Umbilical cord (tissue), 2 donors: Measurements from ENCODE around the gene NDRG2. TPM values are rescaled to one million over a fixed set of nuclear protein-coding genes. Genes with fewer than 3 reads are reported as not detected.
A peak's percentile ranks its signal among the peaks of the same experiment; 100 is the strongest.

ENCODE experiments used
- DNase-seq: peaks from one replicate; pipeline ENCODE4 v3.0.0-alpha.2; 2015; ENCODE audit warnings: low spot score
- total RNA-seq: library from RNA; depleted of rRNA; stranded (reverse); fragments of >200 nt; gene quantifications from one replicate; pipeline ENCODE4 v1.2.3, GENCODE V29; 2014; ENCODE audit warnings: low replicate concordance; ENCODE audit not compliant: insufficient read depth

The NDRG2 gene
- total RNA-seq, result 40.2 TPM

DNA sequence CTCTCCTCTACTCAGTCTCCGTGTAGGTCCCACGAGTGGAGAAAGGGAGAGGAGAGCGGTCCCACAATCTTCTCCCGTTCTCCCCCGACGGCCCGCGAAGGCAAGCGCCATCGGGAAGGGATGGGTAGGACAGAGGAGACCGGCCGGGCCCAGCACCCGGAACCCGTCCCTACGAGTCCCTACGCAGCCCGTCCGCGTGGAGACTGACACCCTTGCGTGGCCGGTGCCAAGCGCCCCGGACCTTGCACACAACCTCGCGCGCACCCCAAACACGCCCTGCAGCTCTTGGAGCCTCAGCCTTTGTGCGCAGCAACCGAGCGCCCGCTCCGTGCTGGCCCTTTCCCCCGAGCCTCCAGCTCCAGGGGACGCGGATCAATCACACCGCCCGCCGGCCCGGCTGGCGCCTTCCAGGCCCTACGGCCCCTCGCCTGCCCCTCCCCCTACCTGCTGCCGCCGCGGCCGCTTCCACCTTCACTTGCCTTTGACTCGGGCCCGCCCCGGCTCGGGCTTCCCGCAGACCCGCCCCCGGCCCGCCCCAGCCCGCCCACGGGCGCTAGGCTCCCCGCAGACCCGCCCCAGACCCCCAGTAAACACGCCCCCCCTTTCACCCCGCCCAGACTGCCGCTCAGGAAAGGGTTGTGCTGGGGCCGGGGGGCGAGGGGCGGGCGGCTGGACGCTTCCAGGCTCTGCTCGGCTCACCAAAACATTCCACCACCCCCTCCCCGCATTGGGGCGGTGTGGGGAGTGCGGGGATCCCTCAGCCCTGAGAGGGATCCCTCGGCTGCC, at the start of gene NDRG2:
Gene NDRG2, minus strand, starts transcription at position 477 of the 786 bp plus-strand sequence. CDS start 1,746 bp downstream, outside the sequence.
- peak; percentile 85 for DNase-seq

DNA sequence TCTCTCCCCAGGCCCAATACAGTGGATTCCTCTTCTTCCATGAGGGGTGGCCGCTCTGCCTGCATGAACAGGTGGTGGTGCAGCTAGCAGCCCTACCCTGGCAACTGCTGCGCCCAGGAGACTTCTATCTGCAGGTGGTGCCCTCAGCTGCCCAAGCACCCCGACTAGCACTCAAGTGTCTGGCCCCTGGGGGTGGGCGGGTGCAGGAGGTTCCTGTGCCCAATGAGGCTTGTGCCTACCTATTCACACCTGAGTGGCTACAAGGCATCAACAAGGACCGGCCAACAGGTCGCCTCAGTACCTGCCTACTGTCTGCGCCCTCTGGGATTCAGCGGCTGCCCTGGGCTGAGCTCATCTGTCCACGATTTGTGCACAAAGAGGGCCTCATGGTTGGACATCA, 49.1 kb upstream of the NDRG2 start:
- no peak for DNase-seq

DNA sequence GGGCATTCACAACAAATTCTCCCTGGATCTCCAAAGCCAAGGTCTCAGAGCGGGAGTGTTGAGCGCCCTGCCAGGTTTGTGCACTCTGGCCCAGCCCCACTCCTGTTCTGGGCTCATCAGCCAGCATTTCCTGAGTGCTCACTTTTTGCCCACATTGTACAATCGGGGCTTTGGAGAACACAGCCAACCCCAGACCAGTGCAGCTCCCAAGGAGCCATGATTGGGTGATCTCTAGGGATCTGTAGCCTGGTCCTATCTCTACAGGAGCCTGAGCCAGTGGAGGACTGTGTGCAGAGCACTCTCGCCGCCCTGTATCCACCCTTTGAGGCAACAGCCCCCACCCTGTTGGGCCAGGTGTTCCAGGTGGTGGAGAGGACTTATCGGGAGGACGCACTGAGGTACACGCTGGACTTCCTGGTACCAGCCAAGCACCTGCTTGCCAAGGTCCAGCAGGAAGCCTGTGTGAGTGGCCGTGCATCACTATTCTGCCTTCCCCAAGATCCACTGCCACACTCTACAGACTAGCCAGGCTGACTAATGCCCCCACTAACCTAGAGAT, 48.0 kb upstream of the NDRG2 start:
- no peak for DNase-seq

DNA sequence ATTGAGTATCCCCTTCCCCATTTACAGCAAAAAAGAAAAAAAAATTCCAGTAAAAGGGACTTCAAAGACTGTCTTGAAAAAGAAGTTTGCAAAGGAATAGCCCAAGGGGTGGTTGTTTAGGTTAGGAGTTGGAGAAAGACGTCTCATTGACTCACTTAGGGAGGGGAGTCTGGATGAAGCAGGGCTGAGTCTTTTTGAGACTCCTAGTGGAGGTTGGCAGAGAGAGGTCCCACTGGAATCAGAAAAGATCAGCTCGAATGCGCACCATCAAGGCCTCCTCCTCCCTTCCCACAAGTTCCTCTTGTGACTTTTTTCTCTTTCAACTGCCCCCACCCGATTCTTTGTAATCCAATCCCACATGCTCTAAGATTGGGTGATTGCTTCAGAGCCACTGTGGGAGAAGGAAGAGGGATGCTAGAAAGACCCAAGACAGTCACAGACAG, 47.2 kb upstream of the NDRG2 start:
- peak; percentile 71 for DNase-seq

DNA sequence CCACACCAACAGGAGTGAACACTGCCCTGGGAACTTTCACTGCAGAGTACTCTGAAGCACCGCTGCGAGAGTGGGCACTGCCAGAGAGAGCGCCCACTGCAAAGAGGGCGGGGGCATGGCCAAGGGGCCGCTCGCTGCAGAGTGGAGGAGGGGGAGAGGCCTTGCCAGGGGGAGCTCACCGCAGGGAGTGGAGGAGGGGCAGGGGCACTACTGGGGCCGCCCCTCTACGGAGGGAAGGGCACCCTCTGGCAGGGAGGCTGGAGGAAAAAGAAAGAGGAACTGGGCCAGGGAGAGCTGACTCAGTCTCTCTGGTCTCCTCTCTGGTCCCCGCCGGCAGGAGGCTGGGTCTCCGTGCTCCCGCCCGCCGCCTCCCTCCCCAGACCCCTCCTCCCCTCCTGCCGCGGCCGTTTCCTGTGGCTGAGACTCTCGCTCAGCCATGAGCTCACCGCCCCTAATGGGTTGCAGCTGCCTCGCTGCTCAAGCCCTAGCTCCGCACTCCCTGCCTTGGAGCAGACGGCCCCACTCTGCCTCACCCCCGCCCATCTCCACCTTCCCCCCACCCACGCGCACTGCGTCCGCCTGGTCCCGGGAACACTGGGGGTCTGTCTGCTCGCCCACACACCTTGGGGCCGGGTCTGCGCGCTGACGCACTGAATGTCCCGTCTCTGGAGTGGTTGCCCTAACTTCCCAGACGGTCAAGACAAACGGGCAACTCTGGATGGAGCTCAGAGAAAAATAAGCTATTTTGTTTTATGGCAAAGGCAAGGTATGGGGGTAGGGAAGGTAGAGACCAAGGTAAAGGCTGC, 46.6 kb upstream of the NDRG2 start:
- DNase-seq, result peak; percentile 98

DNA sequence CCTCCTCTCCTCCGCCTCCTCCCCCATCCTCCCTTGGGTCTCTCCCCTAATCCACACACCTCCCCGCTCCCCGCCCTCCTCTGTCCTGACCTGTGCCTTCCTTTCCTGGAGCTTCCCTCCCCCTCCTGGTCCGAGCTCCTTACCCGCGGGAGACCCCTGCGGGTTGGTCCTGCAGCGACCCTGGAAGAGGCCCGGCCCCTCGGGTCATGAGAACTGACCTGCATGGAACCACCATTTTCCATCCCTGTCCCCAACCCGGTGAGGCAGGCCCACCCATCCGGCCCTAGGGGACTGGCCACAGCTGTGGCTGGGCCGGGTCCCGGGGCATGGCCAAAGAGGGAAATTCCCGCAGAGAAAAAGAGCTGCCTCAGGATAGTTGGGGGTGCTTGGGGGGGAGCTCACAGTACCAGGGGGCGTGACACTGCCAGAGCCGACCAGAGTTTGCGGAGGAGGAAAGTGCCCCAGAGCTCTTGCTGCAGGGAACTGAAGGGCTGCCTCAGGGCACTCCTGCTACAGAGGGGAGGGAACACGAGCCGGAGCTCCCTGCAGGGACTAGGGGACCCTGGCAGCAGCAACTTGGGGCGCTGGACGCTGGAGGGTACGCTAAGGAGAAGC, 45.9 kb upstream of the NDRG2 start:
- DNase-seq, result peak; percentile 74

DNA sequence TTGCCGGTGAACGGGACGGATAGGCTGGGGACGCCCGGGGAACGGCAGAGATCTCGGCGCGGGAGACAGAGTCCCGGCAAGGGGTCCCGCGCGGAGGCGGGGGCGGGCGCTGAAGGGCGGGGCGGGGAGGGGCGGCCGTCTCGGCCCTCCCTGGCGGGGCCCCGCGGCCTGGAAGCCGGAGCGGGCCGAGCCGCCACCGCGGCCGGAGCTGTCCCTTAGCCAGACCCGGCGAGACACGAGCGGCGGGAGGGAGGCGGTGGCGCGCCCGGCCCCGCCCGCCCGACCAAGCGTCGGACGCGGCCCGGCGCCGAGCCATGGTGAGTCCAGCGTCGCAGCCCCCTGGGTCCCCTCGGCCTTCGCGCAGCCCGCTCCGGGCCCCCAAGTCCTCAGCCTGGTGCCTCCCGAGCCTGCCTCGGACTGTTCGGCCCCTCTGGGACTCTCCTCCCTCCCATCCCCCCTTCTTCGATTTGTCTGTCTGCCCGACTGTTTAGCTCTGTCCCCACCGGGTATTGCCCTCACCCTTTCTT, 45.3 kb upstream of the NDRG2 start, which contains the start of gene ARHGEF40:
Gene ARHGEF40, plus strand, starts transcription at position 222 of the 527 bp plus-strand sequence. Its CDS starts 93 bp downstream, at position 315.
- DNase-seq, result peak; percentile 75

DNA sequence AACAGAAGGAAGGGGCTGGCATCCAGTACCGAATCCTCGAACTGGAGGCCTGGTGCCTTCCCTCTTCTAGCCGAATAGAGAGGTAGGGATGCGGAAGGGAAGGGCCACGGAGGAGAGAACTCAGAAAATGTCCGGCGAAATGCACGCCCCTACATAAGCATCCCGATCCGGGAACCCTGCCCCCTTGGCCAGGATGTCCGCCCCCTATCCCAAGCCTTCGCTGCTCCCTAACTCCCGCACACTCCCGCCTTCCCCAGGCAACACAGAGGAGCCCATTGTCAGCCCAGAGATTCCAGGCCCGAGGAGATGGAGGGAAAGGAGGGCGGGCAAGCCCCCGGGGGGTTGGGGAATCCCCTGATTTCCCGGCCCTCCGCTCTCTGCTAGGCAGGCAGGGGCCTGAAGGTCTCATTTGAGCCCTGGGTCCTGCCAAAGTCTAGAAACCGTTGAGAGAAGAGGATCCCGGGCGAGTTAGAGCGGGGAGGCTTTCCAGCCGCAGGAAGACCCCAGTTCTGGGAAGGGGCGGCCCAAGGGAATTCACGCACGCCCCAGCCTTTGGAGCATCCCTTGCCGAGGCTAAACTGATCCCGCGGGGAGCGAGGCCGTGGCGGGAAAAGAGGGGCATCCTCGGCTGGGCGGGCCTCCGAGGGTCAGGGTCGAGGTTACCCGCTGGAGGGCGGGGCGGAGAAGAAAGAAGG, 44.7 kb upstream of the NDRG2 start:
- DNase-seq, result peak; percentile 69

DNA sequence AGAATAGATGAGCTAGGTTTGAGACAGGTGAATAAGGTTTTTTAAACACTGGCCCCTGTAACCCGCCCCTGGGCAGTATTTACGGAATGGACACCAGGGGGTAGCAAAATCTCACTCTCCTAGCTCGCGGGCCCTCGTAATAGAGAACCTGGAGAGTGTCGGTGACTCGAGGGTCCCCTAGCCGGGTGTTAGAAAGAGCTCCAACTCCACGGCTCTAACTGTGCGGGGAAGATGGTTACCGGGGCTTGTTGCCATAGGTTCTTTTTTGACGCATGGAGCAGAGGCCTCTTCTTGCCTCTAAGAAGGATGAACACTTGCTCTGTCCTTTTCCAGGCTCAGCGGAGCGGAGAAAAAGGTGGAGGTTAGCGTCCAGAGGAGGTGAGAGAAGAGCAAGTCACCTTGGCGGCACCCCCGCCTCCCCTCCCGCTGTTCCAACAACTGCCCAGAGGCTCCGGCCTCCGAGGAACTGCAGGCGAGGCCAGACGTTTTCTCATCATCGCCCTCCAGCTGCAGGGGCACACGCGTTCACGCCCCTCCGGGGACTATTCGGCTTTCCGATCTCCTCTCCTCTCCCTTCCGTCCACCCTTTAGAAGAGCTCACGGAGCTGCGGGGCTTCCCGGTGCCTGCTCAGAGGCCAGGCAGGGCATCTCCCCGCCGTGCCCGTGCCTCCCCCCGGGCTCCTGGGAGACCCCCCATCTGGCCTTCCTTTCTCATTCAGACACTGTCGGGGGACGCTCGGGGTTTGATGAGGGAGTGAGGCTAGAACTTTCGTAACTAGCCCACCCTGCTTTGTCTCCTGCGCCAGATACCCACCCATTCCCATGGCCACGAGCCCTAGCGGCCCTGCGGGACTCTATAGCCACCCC, 43.9 kb upstream of the NDRG2 start:
- DNase-seq, result peak; percentile 78

DNA sequence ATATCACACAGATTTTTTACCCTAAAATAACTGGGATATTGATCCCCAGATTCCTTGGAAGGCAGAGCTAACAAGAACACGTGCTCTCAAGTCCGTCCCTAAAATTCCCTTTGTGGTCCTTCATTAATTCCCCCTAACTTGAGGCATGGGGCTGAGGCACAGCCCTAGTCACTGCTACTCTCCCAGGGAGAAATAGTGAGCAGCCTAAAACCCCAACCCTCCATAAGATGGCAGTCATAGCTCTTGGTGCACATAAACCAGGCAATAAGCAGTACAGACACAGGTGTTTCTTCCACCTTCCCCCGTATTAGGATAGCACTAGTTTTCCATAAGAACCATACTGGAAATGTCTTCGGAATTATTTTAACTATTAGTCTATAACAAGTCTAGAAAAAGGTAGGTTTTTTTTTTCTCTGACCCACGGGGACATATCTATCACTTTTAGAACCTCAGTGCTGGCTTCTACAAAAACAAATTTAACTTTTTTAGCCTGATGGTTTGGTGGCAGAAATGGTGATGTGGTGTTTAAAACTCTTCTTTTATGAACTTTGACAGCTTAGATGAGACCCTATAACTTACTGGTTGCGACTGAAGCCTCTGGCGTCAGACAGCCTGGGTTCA, 42.1 kb upstream of the NDRG2 start:
- no peak for DNase-seq

DNA sequence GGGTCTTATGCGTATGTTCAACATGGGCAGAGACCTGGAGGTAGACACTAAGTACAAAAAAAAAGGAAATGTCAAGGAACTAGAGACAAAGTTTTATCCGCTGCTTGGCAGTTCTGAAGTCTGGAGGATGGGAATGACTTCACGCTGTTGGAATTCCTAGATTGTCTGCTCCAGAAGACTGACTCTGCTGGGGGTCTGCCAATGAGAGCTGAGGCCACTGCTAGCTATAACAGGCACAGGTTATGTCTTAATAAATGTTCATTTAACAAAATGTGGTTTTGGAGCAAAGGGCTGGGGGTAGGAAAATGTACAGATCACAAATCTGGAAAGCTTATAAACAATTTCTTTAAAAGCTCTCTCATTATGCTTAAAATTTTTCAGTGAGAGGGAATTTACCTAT, 38.6 kb upstream of the NDRG2 start:
- DNase-seq, result peak; percentile 56

DNA sequence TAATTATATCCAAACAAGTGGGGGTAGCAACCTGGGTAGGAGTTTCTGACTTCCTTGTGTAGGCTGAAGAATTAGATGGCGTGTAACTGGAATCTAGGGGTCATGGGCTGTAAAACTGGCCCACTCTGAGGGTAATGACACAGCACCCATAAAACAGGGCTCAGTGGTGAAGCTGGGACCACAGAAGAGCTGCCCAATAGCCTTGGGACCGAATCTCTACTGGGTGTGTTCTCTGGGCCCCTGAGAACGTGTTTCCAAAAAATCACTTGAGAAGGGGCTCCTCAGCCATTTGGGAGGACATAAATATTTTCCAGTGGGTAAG, 36.4 kb upstream of the NDRG2 start:
- no peak for DNase-seq

DNA sequence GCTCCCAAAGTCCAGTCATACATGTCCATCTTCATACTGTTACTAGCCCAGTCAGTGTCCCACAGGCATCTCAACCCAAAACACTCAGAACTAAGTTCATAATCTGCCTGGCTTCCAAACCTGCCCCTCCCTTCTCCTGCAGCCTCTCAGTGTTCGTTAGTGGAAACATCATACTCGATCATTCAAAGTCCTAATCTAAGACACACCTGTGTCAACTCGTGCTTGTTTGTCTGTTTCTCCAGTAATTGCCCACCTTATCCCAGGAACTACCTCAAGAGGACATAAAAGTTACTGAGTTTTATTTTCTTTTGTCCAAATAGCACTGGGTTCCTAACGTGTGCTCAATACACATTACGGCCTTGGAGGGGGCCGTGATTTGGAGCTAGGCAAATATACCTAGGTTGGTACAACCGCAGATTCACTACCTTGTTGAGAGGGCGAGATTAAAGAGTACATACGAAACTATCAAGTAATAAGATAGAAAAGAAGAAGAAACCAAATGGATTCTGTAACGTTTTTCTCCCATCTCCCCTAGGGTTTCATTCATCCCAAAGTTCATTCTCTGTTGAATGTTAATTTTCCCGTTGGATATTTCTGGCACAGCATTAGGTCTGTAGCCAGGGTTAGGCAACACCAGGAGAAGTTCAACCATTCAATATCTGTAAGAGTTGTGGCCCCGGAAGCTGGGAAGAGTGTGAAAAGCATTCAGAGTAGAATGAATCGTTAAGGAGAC, 35.9 kb upstream of the NDRG2 start:
- DNase-seq, result no peak

DNA sequence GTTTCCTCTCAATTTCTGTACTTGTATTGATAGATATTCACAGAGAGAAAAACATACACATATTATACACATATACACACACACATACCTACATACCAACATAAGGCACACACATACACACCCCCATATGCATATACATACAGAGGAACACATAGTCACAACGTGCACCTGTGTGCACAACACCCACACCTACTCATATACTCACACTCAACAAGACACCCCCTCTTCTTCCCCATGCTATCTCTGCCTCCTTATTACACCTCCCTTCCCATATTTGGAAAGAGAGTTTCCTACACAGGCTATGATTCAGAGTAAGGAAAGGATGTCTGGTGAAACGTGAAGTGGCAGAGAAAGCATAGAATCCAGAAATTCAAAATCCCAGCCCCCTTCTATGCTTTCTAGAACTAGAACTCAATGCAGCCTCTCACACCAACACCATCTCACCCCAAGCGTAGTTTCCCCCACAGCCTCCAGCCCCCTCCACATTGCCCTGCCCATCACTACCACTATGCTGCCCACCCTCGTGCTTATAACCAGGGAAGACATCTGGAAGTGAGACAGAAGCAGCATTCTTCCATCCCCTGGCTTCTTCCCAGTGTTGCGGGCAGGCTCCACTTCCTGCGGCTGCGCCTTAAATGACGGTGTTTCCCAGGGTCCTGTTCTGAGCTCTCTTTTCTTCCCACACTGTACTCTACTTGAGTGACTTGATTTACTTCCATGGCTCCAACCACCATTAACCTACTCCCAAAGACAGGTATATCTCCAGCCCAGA, 35.2 kb upstream of the NDRG2 start:
- no peak for DNase-seq

DNA sequence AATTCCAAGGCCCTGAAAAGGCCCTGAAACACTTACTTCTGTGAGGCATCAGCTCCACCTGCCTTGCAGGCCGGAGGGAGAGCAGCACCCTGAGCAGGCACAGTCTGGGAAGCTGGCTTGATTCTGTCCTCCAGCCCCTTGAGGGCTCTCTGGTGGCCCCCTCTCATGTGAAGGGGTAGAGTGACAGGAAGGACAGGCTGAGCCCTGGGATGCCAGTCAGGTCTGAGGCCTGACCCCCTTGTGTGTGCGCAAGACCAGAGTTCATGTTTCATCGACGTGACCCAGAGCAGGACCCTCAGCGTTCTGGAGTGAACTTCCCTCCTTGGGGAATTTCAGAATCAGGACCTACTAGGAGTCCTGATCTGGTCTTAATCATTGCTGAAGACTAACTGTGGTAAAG, 34.0 kb upstream of the NDRG2 start:
- DNase-seq, result no peak

DNA sequence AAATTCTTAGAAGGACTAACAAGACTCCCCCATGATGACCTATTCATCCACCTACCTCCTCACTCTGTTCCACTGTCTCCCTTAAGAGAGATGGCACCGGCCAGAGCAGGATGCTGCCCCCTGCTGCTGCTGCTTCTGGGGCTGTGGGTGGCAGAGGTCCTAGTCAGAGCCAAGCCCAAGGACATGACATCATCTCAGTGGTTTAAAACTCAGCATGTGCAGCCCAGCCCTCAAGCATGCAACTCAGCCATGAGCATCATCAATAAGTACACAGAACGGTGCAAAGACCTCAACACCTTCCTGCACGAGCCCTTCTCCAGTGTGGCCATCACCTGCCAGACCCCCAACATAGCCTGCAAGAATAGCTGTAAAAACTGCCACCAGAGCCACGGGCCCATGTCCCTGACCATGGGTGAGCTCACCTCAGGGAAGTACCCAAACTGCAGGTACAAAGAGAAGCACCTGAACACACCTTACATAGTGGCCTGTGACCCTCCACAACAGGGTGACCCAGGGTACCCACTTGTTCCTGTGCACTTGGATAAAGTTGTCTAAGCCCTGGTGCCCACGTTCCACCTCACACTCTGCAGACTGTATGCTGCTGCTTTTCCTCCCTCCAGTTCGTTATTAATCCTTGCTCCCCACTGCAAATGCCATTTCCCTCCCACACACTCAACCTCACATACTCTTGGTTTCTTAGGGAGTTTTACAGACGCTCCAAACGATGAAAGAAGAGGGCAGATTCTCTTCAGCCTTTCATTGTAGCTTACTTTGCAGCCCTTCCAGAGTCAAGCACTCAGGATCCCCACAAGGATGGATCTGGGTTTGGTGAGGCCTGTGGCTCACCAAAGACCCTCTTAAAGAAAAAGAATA, 33.2 kb upstream of the NDRG2 start, which contains the start of gene RNASE8:
Gene RNASE8, plus strand, starts transcription at position 20 of the 873 bp plus-strand sequence. Its CDS starts 71 bp downstream, at position 91.
- DNase-seq, result no peak
